D721Med (cell line): Measurements from ENCODE around the gene CD58.
A peak's percentile ranks its signal among the peaks of the same experiment; 100 is the strongest.

Experiments
- DNase-seq: peaks from one replicate; pipeline ENCODE4 v3.0.0; 2011; ENCODE audit warnings: low spot score; ENCODE audit not compliant: insufficient read length
- FAIRE-seq: peaks from 2 replicates; lab custom pipeline; 2011; peaks lifted over from hg19 to GRCh38; lab: Jason Lieb, UNC
- CTCF ChIP-seq: IDR thresholded peaks from 2 replicates; pipeline ENCODE4 v1.5.1; 2012; ENCODE audit warnings: mild to moderate bottlenecking, control low read depth; ENCODE audit not compliant: insufficient read depth; ENCODE audit errors: missing control alignments

CD58 gene

GRCh38 chr1:116577759-116578314 is 7.0 kb upstream of the CD58 start:
- DNase-seq, result no peak
- no peak for FAIRE-seq
- TF ChIP-seq CTCF, result no peak

GRCh38 chr1:116574581-116575291 is 3.9 kb upstream of the CD58 start:
- DNase-seq (peak; percentile 58), FAIRE-seq (no peak)
- TF ChIP-seq CTCF, result peak; percentile 98

DNA sequence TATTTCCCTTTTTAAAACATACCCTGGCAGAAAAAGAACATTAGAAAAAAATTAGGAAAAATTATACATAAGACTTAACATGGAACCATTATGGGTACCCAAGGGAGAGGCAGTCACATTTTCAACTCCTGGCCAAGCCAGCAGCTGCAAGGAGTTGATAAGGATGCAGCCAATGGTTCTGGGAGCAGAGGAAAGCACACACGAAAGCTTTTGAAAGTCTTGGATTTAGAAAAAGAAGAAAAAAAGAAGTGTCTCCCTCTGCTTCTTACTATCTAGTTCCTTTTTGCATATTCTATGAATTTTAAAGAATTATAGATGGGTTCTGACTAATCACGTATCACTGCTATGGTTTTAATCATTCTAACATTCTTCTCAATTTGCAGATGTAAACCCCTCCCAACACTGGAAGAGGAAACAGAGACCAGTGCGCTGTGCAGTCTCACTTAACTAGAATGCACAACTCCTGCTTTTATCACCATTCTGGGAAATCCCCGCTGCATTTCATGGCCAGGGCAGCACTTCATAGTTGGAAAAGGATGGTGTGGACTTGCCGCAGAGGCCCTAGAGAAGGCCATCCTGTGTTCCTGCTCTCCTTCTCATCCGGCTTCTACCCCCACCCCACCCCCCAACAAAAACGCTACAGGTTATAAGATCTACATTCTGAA is 2.7 kb upstream of the CD58 start:
- FAIRE-seq (no peak), DNase-seq (no peak)
- no peak for TF ChIP-seq CTCF

DNA sequence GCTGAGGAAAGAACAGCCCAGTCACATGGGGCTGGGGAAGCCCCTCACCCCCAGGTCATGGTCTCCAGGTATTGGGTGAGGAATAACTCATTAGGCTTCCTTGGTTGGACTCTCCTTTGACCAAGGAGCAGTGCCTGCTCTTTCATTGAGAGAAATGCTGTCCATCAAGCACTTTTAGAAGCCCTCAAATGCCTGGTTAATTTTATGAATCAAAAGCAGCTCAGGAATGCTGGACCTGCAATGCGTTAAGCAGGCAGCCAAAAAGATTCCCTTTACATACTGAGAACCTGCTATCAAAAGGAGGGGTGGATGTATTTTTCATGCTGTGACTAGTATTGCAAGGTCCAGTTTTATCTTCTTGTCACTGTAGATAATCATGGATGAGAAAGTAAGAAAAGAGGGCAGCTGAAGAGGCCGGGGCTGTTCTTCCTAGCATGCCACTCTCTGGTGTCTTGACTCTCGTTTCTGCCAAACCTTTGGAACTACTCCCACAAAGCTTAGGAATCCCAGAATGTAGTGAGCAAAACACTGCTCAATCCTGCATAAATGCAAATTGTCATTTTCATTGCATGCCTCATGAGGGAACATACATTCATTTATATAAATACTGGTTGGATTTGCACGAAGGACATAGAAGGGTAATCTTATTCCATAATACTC is 2.1 kb upstream of the CD58 start:
- FAIRE-seq, result no peak
- TF ChIP-seq CTCF, result no peak

DNA sequence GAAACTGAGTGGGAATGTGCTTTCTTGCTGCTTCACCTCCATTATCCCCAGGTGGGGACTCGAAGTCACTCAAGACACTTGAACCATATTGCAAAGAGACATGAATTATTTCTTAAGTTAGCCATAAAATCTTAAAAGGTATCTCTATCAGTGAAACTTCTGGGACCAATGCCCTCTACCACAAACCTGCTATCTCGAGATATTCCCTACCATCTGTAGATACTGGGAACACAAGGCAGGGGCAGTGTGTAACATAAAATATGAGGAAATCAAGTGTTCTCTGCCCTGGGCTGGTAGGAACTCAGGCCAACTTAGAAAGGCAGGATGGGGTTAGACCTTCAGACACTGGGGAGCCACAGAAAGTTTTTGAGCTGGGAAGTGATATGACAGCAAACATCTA is 1.3 kb upstream of the CD58 start:
- no peak for DNase-seq
- FAIRE-seq, result no peak
- no peak for TF ChIP-seq CTCF

More for the DNA sequence above, 2.1 kb upstream of the CD58 start:
- DNase-seq, result no peak

GRCh38 chr1:116571215-116571919 is 541 bp upstream of the CD58 start:
- DNase-seq, result no peak
- TF ChIP-seq CTCF, result no peak
- no peak for FAIRE-seq
